HK-2 (cell line): Measurements from ENCODE around the gene PYCR2.

Source experiments
- DNase-seq: peaks from one replicate; pipeline ENCODE4 v3.0.0-alpha.2; 2018; ENCODE audit not compliant: unreplicated experiment

The PYCR2 gene

GRCh38 chr1:225919906-225920305, 4.1 kb downstream of the PYCR2 start:
- DNase-seq = peak; percentile 62

GRCh38 chr1:225918280-225918679, 5.8 kb downstream of the PYCR2 start:
- DNase-seq = no peak

- no peak for DNase-seq
These were observed 6.5 kb downstream of the PYCR2 start for GRCh38 chr1:225917536-225917935.

- no peak for DNase-seq
These were observed 6.9 kb downstream of the PYCR2 start for GRCh38 chr1:225917101-225917500.

- DNase-seq = no peak
These were observed 8.5 kb downstream of the PYCR2 start for GRCh38 chr1:225915538-225915991.

- no peak for DNase-seq
These were observed 9.1 kb downstream of the PYCR2 start for GRCh38 chr1:225914947-225915346.

- DNase-seq = no peak
These were observed 9.7 kb downstream of the PYCR2 start for GRCh38 chr1:225914391-225914790.

- peak; percentile 72 for DNase-seq
These were observed 12.6 kb downstream of the PYCR2 start for GRCh38 chr1:225911191-225912130.

GRCh38 chr1:225909477-225909876, 14.6 kb downstream of the PYCR2 start:
- DNase-seq = no peak

GRCh38 chr1:225908773-225909172, 15.3 kb downstream of the PYCR2 start:
- DNase-seq = no peak

- DNase-seq = no peak
These were observed 15.9 kb downstream of the PYCR2 start for GRCh38 chr1:225908013-225908640.

GRCh38 chr1:225907341-225907740, 16.7 kb downstream of the PYCR2 start:
- DNase-seq = no peak

- no peak for DNase-seq
These were observed 17.6 kb downstream of the PYCR2 start for GRCh38 chr1:225906467-225906866.

- no peak for DNase-seq
These were observed 20.4 kb downstream of the PYCR2 start for GRCh38 chr1:225903623-225904022.

GRCh38 chr1:225899044-225899925, 24.8 kb downstream of the PYCR2 start:
- no peak for DNase-seq

- no peak for DNase-seq
These were observed 26.2 kb downstream of the PYCR2 start for GRCh38 chr1:225897595-225898514.

GRCh38 chr1:225896937-225897549, 27.0 kb downstream of the PYCR2 start:
- peak; percentile 55 for DNase-seq

GRCh38 chr1:225896494-225896893, 27.6 kb downstream of the PYCR2 start:
- no peak for DNase-seq

GRCh38 chr1:225892307-225892706, 31.7 kb downstream of the PYCR2 start:
- DNase-seq = no peak

GRCh38 chr1:225891229-225891972, 32.6 kb downstream of the PYCR2 start:
- DNase-seq = no peak
